Ovary (tissue), 3 donors: ENCODE results near the gene SLC38A4.

ENCODE experiments used
- CTCF ChIP-seq, 3 donors: fragments of 450-650 bp in 2 of 3; fragments of 200-600 bp in 1 of 3; IDR thresholded peaks; one replicate each; pipeline versions ENCODE4 v1.5.1 to v1.8.0; 2016 to 2022; ENCODE audit warnings: antibody characterized with exemption in 3 of 3, mild to moderate bottlenecking in 1 of 3
- EP300 ChIP-seq: sonication (generic); formaldehyde crosslinking; IDR thresholded peaks from one replicate; pipeline ENCODE4 v1.6.1; 2017; ENCODE audit warnings: antibody characterized with exemption
- POLR2A ChIP-seq: fragments of 450-650 bp; IDR thresholded peaks from one replicate; pipeline ENCODE4 v1.6.1; 2017; ENCODE audit warnings: antibody characterized with exemption, mild to moderate bottlenecking, moderate library complexity
- donor health status: DM: no; HTN: no; CAD: no.

- TF ChIP-seq CTCF (IDR thresholded peaks at IDR 0.05) (no peak), POLR2A (no peak), EP300 (no peak)
Observed at GRCh38 chr12:46839232-46839631, 13.4 kb upstream of the SLC38A4 start.
